Tibial nerve (tissue), 4 donors: ENCODE results near the gene MRGPRX2.

Experiments used
- EP300 ChIP-seq, 2 donors: sonication (generic); formaldehyde crosslinking; IDR thresholded peaks; one replicate each; pipeline ENCODE4 v1.6.1; 2017; ENCODE audit warnings: antibody characterized with exemption in 2 of 2, mild to moderate bottlenecking in 1 of 2
- POLR2A ChIP-seq, 2 donors: fragments of 450-650 bp; IDR thresholded peaks; one replicate each; pipeline ENCODE4 v1.6.1; 2017; ENCODE audit warnings: antibody characterized with exemption in 2 of 2, mild to moderate bottlenecking in 2 of 2, moderate library complexity in 2 of 2
- TF ChIP-seq, protein P1 (sequence below), 5 experiments: fragments of 200-600 bp in 3 of 5; fragments of 450-650 bp in 2 of 5; sonication (generic) in 3 of 5; IDR thresholded peaks; one replicate each; pipeline ENCODE4 v1.5.1; 2016 to 2019; ENCODE audit warnings: antibody characterized with exemption in 5 of 5, mild to moderate bottlenecking in 3 of 5, moderate library complexity in 2 of 5

DNA sequence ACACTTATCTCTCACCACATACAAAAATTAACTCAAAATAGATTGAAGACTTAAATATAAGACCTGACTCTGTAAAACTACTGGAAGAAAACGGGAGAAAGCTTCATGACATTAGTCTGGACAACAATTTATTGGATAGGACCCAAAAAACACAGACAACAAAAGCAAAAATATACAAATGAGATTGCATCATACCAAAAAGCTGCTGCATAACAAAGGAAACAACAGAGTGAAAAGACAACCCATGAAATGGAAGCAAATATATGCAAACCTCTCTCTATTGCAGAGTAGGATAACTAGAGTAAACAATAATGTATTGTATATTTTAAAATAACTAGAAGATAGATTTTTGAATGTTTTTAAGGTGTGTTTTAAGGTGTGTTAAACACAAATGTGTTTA is 11.2 kb downstream of the MRGPRX2 start:
- TF ChIP-seq POLR2A (IDR thresholded peaks at IDR 0.05) (no peak), EP300 (IDR thresholded peaks at IDR 0.05) (no peak)
- TF ChIP-seq, protein P1, sequence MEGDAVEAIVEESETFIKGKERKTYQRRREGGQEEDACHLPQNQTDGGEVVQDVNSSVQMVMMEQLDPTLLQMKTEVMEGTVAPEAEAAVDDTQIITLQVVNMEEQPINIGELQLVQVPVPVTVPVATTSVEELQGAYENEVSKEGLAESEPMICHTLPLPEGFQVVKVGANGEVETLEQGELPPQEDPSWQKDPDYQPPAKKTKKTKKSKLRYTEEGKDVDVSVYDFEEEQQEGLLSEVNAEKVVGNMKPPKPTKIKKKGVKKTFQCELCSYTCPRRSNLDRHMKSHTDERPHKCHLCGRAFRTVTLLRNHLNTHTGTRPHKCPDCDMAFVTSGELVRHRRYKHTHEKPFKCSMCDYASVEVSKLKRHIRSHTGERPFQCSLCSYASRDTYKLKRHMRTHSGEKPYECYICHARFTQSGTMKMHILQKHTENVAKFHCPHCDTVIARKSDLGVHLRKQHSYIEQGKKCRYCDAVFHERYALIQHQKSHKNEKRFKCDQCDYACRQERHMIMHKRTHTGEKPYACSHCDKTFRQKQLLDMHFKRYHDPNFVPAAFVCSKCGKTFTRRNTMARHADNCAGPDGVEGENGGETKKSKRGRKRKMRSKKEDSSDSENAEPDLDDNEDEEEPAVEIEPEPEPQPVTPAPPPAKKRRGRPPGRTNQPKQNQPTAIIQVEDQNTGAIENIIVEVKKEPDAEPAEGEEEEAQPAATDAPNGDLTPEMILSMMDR (IDR thresholded peaks at IDR 0.05) = no peak
